Measurements from ENCODE around the gene TRPC4AP.

DNA sequence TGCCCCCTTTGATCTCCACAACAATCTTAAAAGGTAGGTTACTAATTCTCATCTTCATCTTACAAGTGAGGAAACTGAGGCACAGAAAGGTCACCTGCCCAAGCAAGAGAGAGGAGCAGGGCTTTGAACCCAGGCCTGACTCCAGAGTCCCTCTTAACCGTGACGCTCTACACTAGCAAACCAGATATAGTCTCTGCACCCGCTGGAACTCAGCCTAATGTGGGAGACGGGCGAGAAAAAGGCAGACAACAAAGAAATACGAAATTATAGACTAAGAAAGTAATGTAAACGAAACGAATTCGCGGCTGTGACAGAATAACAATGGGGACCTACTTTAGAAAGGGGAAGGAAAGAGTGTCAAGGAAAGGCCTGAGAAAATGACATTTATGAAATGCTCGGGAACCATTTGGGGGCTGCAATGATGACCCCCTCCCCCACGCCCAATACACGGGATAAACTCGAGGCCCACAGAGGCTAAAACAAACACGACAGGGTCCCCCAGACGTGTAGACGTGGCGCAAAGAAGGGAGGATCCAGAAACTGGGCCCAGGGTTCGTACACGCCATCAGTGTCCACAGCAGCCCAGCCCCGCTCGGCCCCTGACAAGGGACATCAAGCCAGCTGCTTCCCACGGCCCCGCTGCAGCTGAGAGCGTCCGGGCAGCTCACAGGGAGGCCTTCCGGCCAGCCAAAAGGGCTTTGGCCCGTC, 637 bp downstream of the TRPC4AP start:
- TF ChIP-seq CREB1 (IDR thresholded peaks at IDR 0.05; ENCODE audit: low read depth) (no peak), IKZF1 (conservative IDR thresholded peaks at IDR 0.05) (no peak), EGR1 (IDR thresholded peaks at IDR 0.05; ENCODE audit: borderline replicate concordance in 1 of 2, low read depth in 2 of 2, low read length in 2 of 2) (no peak), ZNF384 (IDR thresholded peaks at IDR 0.05; ENCODE audit: borderline replicate concordance, low read depth, low read length) (no peak), POLR2A (IDR thresholded peaks at IDR 0.05; ENCODE audit: low read depth, low read length) (no peak), RB1 (IDR thresholded peaks at IDR 0.05; ENCODE audit: borderline replicate concordance) (no peak)
- TF ChIP-seq, protein P1, sequence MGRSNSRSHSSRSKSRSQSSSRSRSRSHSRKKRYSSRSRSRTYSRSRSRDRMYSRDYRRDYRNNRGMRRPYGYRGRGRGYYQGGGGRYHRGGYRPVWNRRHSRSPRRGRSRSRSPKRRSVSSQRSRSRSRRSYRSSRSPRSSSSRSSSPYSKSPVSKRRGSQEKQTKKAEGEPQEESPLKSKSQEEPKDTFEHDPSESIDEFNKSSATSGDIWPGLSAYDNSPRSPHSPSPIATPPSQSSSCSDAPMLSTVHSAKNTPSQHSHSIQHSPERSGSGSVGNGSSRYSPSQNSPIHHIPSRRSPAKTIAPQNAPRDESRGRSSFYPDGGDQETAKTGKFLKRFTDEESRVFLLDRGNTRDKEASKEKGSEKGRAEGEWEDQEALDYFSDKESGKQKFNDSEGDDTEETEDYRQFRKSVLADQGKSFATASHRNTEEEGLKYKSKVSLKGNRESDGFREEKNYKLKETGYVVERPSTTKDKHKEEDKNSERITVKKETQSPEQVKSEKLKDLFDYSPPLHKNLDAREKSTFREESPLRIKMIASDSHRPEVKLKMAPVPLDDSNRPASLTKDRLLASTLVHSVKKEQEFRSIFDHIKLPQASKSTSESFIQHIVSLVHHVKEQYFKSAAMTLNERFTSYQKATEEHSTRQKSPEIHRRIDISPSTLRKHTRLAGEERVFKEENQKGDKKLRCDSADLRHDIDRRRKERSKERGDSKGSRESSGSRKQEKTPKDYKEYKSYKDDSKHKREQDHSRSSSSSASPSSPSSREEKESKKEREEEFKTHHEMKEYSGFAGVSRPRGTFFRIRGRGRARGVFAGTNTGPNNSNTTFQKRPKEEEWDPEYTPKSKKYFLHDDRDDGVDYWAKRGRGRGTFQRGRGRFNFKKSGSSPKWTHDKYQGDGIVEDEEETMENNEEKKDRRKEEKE (IDR thresholded peaks at IDR 0.05): no peak
- TF ChIP-seq, protein P2, sequence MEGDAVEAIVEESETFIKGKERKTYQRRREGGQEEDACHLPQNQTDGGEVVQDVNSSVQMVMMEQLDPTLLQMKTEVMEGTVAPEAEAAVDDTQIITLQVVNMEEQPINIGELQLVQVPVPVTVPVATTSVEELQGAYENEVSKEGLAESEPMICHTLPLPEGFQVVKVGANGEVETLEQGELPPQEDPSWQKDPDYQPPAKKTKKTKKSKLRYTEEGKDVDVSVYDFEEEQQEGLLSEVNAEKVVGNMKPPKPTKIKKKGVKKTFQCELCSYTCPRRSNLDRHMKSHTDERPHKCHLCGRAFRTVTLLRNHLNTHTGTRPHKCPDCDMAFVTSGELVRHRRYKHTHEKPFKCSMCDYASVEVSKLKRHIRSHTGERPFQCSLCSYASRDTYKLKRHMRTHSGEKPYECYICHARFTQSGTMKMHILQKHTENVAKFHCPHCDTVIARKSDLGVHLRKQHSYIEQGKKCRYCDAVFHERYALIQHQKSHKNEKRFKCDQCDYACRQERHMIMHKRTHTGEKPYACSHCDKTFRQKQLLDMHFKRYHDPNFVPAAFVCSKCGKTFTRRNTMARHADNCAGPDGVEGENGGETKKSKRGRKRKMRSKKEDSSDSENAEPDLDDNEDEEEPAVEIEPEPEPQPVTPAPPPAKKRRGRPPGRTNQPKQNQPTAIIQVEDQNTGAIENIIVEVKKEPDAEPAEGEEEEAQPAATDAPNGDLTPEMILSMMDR (IDR thresholded peaks at IDR 0.05 in 2 of 3, conservative IDR thresholded peaks at IDR 0.05 in 1 of 3; ENCODE audit: control insufficient read depth in 2 of 3, extremely low read depth in 1 of 3, insufficient read depth in 1 of 3, low read depth in 3 of 3, low read length in 3 of 3): no peak
- TF ChIP-seq, protein P3, sequence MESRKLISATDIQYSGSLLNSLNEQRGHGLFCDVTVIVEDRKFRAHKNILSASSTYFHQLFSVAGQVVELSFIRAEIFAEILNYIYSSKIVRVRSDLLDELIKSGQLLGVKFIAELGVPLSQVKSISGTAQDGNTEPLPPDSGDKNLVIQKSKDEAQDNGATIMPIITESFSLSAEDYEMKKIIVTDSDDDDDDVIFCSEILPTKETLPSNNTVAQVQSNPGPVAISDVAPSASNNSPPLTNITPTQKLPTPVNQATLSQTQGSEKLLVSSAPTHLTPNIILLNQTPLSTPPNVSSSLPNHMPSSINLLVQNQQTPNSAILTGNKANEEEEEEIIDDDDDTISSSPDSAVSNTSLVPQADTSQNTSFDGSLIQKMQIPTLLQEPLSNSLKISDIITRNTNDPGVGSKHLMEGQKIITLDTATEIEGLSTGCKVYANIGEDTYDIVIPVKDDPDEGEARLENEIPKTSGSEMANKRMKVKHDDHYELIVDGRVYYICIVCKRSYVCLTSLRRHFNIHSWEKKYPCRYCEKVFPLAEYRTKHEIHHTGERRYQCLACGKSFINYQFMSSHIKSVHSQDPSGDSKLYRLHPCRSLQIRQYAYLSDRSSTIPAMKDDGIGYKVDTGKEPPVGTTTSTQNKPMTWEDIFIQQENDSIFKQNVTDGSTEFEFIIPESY (IDR thresholded peaks at IDR 0.05): no peak
- TF ChIP-seq, protein P4, sequence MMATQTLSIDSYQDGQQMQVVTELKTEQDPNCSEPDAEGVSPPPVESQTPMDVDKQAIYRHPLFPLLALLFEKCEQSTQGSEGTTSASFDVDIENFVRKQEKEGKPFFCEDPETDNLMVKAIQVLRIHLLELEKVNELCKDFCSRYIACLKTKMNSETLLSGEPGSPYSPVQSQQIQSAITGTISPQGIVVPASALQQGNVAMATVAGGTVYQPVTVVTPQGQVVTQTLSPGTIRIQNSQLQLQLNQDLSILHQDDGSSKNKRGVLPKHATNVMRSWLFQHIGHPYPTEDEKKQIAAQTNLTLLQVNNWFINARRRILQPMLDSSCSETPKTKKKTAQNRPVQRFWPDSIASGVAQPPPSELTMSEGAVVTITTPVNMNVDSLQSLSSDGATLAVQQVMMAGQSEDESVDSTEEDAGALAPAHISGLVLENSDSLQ (IDR thresholded peaks at IDR 0.05): no peak
- TF ChIP-seq, protein P5, sequence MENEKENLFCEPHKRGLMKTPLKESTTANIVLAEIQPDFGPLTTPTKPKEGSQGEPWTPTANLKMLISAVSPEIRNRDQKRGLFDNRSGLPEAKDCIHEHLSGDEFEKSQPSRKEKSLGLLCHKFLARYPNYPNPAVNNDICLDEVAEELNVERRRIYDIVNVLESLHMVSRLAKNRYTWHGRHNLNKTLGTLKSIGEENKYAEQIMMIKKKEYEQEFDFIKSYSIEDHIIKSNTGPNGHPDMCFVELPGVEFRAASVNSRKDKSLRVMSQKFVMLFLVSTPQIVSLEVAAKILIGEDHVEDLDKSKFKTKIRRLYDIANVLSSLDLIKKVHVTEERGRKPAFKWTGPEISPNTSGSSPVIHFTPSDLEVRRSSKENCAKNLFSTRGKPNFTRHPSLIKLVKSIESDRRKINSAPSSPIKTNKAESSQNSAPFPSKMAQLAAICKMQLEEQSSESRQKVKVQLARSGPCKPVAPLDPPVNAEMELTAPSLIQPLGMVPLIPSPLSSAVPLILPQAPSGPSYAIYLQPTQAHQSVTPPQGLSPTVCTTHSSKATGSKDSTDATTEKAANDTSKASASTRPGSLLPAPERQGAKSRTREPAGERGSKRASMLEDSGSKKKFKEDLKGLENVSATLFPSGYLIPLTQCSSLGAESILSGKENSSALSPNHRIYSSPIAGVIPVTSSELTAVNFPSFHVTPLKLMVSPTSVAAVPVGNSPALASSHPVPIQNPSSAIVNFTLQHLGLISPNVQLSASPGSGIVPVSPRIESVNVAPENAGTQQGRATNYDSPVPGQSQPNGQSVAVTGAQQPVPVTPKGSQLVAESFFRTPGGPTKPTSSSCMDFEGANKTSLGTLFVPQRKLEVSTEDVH (IDR thresholded peaks at IDR 0.05; ENCODE audit: low read depth, partially characterized antibody): no peak

Measured in GM12878 (cell line).